ENCODE measurements around the gene RPS28. TPM values are rescaled to one million over a fixed set of nuclear protein-coding genes. Genes with fewer than 3 reads are reported as not detected.
"Not testable (repeated sequence)": the region's sequence is repeated elsewhere in the genome, so short reads cannot be mapped to it uniquely, and the experiment has no call there.

RPS28 gene
- total RNA-seq, 2 experiments from 2014 or later, result 1,605 to 1,659 TPM

DNA sequence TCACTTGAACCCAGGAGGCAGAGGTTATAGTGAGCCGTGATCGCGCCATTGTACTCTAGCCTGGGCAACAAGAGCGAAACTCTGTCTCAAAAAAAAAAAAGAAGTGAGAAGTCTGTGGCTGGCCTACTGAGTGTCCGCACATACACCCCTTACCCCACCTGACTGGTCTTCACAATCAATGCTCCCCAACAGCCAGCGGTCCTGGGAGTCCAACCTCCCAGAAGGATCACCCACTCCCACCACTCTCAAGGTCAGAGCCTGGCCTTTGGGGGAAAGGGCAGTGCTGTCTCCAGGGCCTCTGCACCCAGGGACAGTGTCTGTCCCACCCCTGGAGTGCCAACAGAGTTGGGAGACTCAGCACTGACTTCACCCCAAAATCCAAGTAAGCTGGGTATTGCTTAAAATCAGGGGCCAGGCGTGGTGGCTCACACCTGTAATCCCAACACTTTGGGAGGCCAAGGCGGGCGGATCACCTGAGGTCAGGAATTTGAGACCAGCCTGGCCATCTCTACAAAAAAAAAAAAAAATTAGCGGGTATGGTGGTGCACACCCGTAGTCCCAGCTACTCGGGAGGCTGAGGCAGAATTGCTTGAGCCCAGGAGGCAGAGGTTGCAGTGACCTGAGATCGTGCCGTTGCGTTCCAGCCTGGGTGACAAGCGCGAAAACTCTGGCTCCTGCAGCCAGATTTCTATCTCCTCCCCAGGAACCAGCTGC lies 10.8 kb upstream of the RPS28 start:
- no peaks in the 10 kb centered on the region for H3K9me3 Mint-ChIP-seq
- no peak for DNase-seq
- POLR2A ChIA-PET, result interaction anchor here (1.1 to 3.2 kb wide), 3 partner anchors 10 to 210 kb away, joined by 3 to 25 read pairs (median 21); partner anchors contain the start of genes NDUFA7 and RPS28

DNA sequence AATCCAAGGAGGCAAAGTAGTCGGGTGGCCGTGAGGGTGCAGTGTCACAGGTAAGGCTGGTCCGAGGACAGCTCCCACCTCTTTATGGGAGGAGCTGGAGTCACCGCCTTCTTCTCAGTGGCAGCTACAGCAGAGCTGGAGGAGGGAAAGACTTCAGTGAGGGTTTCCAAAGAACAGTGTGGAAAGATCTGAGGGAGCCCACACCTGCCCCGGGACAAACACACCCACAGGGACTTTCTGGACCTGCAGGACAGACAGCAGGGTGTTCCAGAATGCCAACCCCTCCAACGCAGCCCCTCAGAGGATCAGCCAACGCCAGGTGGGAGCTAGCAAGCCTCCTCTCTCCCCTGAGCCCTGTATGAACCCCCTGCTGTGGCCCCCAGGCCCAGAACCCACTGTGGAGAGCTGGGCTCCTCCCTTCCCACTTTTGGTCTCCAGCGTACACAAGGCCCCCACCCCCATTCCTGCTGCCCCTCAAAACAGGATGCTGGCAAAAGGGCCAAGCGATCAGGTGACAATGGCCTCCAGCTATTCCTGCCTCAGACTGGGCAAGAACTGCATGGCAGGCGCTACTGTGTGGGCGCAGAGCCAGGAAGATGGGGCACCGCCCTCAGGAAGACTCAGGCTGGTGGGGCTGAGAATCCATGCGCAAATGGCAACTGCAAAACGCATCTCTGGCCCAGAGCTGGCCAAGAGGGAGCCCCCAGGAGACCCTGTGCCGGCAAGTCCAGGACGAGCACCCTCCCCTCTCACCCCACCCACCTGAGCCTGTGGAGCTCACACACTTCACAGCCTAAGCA lies 9.6 kb upstream of the RPS28 start:
- CTCF ChIA-PET, result interaction anchor here (0.7 to 1.3 kb wide), 2 partner anchors 8 to 425 kb away, joined by 4 to 5 read pairs; no protein-coding TSS in a partner anchor
- H3K27ac Mint-ChIP-seq, result no peak overlapping the region
- no peaks in the 10 kb centered on the region for H3K9me3 Mint-ChIP-seq
- POLR2A ChIA-PET, result interaction anchor here (1.1 to 2.7 kb wide), 3 partner anchors 9 to 209 kb away, joined by 3 to 21 read pairs (median 3); partner anchors contain the start of genes NDUFA7 and RPS28
- H3K4me3 Mint-ChIP-seq, result no peak overlapping the region
- DNase-seq, result no peak
- peaks cover 31% of the 10 kb centered on the region for H3K36me3 Mint-ChIP-seq (ENCODE audit: low read depth)
- peaks cover 26% of the 10 kb centered on the region for H3K4me1 Mint-ChIP-seq
- no peaks in the 10 kb centered on the region for H3K27me3 Mint-ChIP-seq

More for the DNA sequence above, 10.8 kb upstream of the RPS28 start:
- H3K4me1 Mint-ChIP-seq, result peaks cover 35% of the 10 kb centered on the region
- peaks cover 32% of the 10 kb centered on the region for H3K36me3 Mint-ChIP-seq (ENCODE audit: low read depth)
- no peaks in the 10 kb centered on the region for H3K27me3 Mint-ChIP-seq
- H3K27ac Mint-ChIP-seq, result no peak overlapping the region
- H3K4me3 Mint-ChIP-seq, result no peak overlapping the region
- CTCF ChIA-PET, result interaction anchor here (1.3 kb wide), 1 partner anchor 9 kb away, joined by 5 read pairs; no protein-coding TSS in a partner anchor

- POLR2A ChIA-PET, CTCF ChIA-PET, H3K27ac Mint-ChIP-seq, H3K4me3 Mint-ChIP-seq, H3K9me3 Mint-ChIP-seq, DNase-seq, H3K27me3 Mint-ChIP-seq: not testable (repeated sequence)
- H3K36me3 Mint-ChIP-seq (ENCODE audit: low read depth), result peaks cover 20% of the 10 kb centered on the region
- peaks cover 13% of the 10 kb centered on the region for H3K4me1 Mint-ChIP-seq
Measured at GRCh38 chr19:8314981-8315640, 6.2 kb upstream of the RPS28 start.

- H3K27me3 Mint-ChIP-seq, result no peaks in the 10 kb centered on the region
- peaks cover 19% of the 10 kb centered on the region for H3K36me3 Mint-ChIP-seq (ENCODE audit: low read depth)
- no peak overlapping the region for H3K4me3 Mint-ChIP-seq
- ChIA-PET POLR2A (no interaction called here), CTCF (interaction anchor here (1.1 kb wide), 1 partner anchor 50 kb away, joined by 8 read pairs; no protein-coding TSS in a partner anchor)
- H3K27ac Mint-ChIP-seq, result no peak overlapping the region
- H3K4me1 Mint-ChIP-seq, result peaks cover 18% of the 10 kb centered on the region
- no peak for DNase-seq
- H3K9me3 Mint-ChIP-seq, result no peaks in the 10 kb centered on the region
Measured at GRCh38 chr19:8316351-8317125, 4.8 kb upstream of the RPS28 start.

DNA sequence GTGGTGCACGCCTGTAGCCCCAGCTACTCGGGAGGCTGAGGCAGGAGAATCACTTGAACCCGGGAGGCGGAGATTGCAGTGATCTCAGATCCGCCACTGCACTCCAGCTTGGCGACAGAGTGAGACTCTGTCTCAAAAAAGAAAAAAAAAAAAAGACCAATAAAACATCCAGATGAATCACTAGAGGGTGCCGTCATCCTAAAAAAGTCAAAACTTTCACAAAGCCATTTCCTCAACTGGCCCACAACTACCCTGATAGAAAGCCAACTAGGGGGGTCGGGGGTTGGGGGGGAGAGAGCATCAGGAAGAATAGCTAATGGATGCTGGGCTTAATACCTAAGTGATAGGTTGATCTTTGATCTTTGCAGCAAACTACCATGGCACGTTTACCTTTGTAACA lies 2.5 kb upstream of the RPS28 start:
- not testable (repeated sequence) for H3K4me3 Mint-ChIP-seq, H3K9me3 Mint-ChIP-seq, H3K27ac Mint-ChIP-seq, H3K27me3 Mint-ChIP-seq, DNase-seq
- CTCF ChIA-PET, result interaction anchor here (1.2 kb wide), 1 partner anchor 35 kb away, joined by 3 read pairs; no protein-coding TSS in a partner anchor
- Mint-ChIP-seq H3K36me3 (ENCODE audit: low read depth) (peaks cover 37% of the 10 kb centered on the region), H3K4me1 (peaks cover 37% of the 10 kb centered on the region)
- POLR2A ChIA-PET, result interaction anchor here (0.7 to 1.2 kb wide), 2 partner anchors 11 to 13 kb away, joined by 3 to 4 read pairs; no protein-coding TSS in a partner anchor

- H3K4me3 Mint-ChIP-seq, result peak overlapping the region; percentile 92
- POLR2A ChIA-PET, result interaction anchor here (0.6 to 5.5 kb wide), 13 partner anchors 8 to 367 kb away, joined by 3 to 51 read pairs (median 5); partner anchors contain the start of genes CD320, HNRNPM and ZNF414
- H3K27ac Mint-ChIP-seq, result peak overlapping the region; percentile 96
- no peaks in the 10 kb centered on the region for H3K9me3 Mint-ChIP-seq
- peaks cover 36% of the 10 kb centered on the region for H3K36me3 Mint-ChIP-seq (ENCODE audit: low read depth)
- no peak for DNase-seq
- no peaks in the 10 kb centered on the region for H3K27me3 Mint-ChIP-seq
- CTCF ChIA-PET, result interaction anchor here (1.1 to 2.1 kb wide), 5 partner anchors 9 to 161 kb away, joined by 3 to 6 read pairs (median 3); partner anchors contain the start of gene MARCHF2
- peaks cover 38% of the 10 kb centered on the region for H3K4me1 Mint-ChIP-seq
Measured at GRCh38 chr19:8319807-8320520, 1.3 kb upstream of the RPS28 start.

GRCh38 chr19:8320564-8321066 lies 681 bp upstream of the RPS28 start:
- Mint-ChIP-seq H3K27me3 (no peaks in the 10 kb centered on the region), H3K4me3 (peak overlapping the region; percentile 92), H3K27ac (peak overlapping the region; percentile 96), H3K4me1 (peaks cover 38% of the 10 kb centered on the region), H3K36me3 (ENCODE audit: low read depth) (peaks cover 30% of the 10 kb centered on the region), H3K9me3 (no peaks in the 10 kb centered on the region)
- ChIA-PET CTCF (interaction anchor here (0.6 to 2.1 kb wide), 6 partner anchors 10 to 752 kb away, joined by 3 to 6 read pairs (median 3); partner anchors contain the start of gene MARCHF2), POLR2A (interaction anchor here (0.5 to 5.5 kb wide), 20 partner anchors 9 to 368 kb away, joined by 3 to 51 read pairs (median 4); partner anchors contain the start of genes CD320, HNRNPM, RAB11B and ZNF414)
- peak; percentile 40 for DNase-seq

DNA sequence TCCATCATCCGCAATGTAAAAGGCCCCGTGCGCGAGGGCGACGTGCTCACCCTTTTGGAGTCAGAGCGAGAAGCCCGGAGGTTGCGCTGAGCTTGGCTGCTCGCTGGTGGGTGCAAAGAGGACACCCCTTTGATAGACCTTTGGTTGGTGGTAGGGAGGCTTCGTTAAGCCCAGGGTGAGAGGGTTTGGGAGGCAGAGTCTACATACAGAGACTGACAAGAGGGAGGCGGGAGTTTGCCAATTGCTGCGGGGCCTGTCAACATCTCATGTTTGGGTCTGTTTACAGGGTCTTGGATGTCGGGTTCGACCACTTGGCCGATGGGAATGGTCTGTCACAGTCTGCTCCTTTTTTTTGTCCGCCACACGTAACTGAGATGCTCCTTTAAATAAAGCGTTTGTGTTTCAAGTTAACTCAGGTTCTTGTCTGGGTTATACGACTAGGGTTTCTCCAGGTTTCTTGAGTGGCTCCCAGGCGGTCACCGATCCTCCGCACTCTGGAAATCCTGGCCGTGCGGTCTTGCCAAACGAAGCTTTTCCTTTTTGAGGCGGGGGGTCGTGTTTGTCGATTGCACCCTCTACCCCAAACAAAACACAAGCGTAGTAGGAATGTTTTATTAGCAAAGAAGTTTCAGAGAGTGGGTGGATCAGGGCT lies 816 bp downstream of the RPS28 start:
- peaks cover 28% of the 10 kb centered on the region for H3K36me3 Mint-ChIP-seq (ENCODE audit: low read depth)

DNA sequence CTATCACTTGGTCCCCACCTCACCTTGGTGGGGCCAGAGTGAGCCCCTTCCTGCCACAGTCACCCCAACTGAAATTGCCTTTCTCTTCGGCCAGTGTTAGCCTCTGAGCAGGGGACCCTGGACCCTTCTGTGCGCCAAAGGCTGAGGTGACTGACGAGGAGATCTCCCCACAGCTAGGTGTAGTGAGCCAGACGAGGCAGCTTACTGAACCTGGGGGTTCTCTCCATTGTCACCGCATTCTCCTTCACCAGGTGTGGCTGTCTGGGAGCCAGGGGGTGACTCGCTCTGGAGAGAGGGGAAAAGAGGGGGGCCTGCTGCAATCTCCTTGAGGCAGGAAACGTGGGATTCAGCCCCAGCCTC lies 1.3 kb downstream of the RPS28 start:
- peak overlapping the region; percentile 96 for H3K27ac Mint-ChIP-seq
- H3K27me3 Mint-ChIP-seq, result no peaks in the 10 kb centered on the region
- ChIA-PET POLR2A (interaction anchor here (1.0 to 5.5 kb wide), 4 partner anchors 10 to 191 kb away, joined by 3 to 51 read pairs (median 9); partner anchors contain the start of gene ZNF414), CTCF (interaction anchor here (1.0 kb wide), 1 partner anchor 31 kb away, joined by 3 read pairs; no protein-coding TSS in a partner anchor)
- peaks cover 25% of the 10 kb centered on the region for H3K36me3 Mint-ChIP-seq (ENCODE audit: low read depth)
- DNase-seq, result no peak
- peaks cover 36% of the 10 kb centered on the region for H3K4me1 Mint-ChIP-seq
- peak overlapping the region; percentile 92 for H3K4me3 Mint-ChIP-seq
- H3K9me3 Mint-ChIP-seq, result no peaks in the 10 kb centered on the region

More for the DNA sequence above, 816 bp downstream of the RPS28 start:
- Mint-ChIP-seq H3K9me3 (no peaks in the 10 kb centered on the region), H3K27ac (peak overlapping the region; percentile 96), H3K4me3 (peak overlapping the region; percentile 92), H3K27me3 (no peaks in the 10 kb centered on the region), H3K4me1 (peaks cover 38% of the 10 kb centered on the region)
- ChIA-PET POLR2A (interaction anchor here (0.7 to 5.5 kb wide), 12 partner anchors 8 to 192 kb away, joined by 3 to 51 read pairs (median 8); partner anchors contain the start of genes CD320, KANK3, RAB11B and ZNF414), CTCF (interaction anchor here (1.1 to 2.1 kb wide), 3 partner anchors 12 to 54 kb away, joined by 3 to 6 read pairs (median 3); no protein-coding TSS in a partner anchor)
- DNase-seq, result peak; percentile 30

DNA sequence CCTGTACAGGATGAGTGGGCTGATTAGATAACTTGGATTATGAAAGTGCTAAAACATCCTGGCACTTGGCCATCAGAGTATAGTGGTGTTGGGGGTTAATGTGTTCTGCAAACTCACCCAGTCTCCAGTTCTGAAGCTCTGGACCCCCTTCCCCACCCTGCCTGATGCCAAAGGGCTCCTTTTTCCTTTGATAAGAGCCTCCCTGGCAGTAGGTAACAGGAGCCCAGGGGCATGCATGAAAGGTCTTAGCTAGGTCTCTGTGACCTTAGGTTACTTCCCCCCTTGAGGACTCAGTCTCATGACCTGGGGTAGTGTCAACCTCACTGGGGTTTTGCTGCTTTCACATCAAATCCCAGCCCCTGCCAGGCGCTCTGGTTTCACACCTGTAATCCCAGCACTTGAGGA lies 2.5 kb downstream of the RPS28 start:
- no peak overlapping the region for H3K4me3 Mint-ChIP-seq
- H3K27ac Mint-ChIP-seq, result no peak overlapping the region
- no peaks in the 10 kb centered on the region for H3K27me3 Mint-ChIP-seq
- H3K4me1 Mint-ChIP-seq, result peaks cover 35% of the 10 kb centered on the region
- H3K36me3 Mint-ChIP-seq (ENCODE audit: low read depth), result peaks cover 25% of the 10 kb centered on the region
- no peaks in the 10 kb centered on the region for H3K9me3 Mint-ChIP-seq
- POLR2A ChIA-PET, result interaction anchor here (0.9 to 5.5 kb wide), 4 partner anchors 10 to 24 kb away, joined by 3 to 51 read pairs (median 4); partner anchors contain the start of gene KANK3
- CTCF ChIA-PET, result interaction anchor here (1.1 kb wide), 1 partner anchor 12 kb away, joined by 3 read pairs; no protein-coding TSS in a partner anchor
- no peak for DNase-seq

Measured in activated CD4-positive, alpha-beta memory T cell treated with anti-CD3 and anti-CD28 coated beads, Interleukin-2, amount 10 ng/mL, durations not matched to agents 7 days and 5 days (primary cell).